ENCODE results near the gene TMEM45A. TPM values are rescaled to one million over a fixed set of nuclear protein-coding genes. Genes with fewer than 3 reads are reported as not detected.

Gene TMEM45A
- total RNA-seq, 4 donors from 2014 or later: 3.5 to 7.0 (median 4.1) TPM

- H3K4me1 ChIP-seq: no peaks in the 10 kb centered on the region
- no peak overlapping the region for H3K27ac ChIP-seq
- intact Hi-C loops (cut with DNase I; ENCODE audit: low total_unique reads) (loop anchor here (1.0 kb wide), 1 partner anchor 127 kb away; no protein-coding TSS in a partner anchor), in situ Hi-C loops (cut with MboI; ENCODE audit: low sequenced_read_pairs in 4 of 4) (loop anchor here (5.0 kb wide), 2 partner anchors 124 to 129 kb away; no protein-coding TSS in a partner anchor)
- no peak overlapping the region for H3K4me3 ChIP-seq
- no peaks in the 10 kb centered on the region for H3K27me3 ChIP-seq
- H3K9me3 ChIP-seq: no peaks in the 10 kb centered on the region
- DNase-seq: no peak
- H3K36me3 ChIP-seq: no peaks in the 10 kb centered on the region
- TF ChIP-seq CTCF (IDR thresholded peaks at IDR 0.05 in 4 of 5, conservative IDR thresholded peaks at IDR 0.05 in 1 of 5) (peak; percentile 26 to 65 (median 54)), POLR2A (IDR thresholded peaks at IDR 0.05) (no peak)
- peak; percentile 73 to 83 for ATAC-seq
Observed at GRCh38 chr3:100463002-100463401, 29.4 kb upstream of the TMEM45A start.

GRCh38 chr3:100463646-100464155, 28.7 kb upstream of the TMEM45A start:
- Histone ChIP-seq H3K27me3 (no peaks in the 10 kb centered on the region), H3K4me3 (no peak overlapping the region), H3K36me3 (no peaks in the 10 kb centered on the region), H3K9me3 (no peaks in the 10 kb centered on the region), H3K27ac (no peak overlapping the region), H3K4me1 (no peaks in the 10 kb centered on the region)
- DNase-seq: no peak
- TF ChIP-seq POLR2A (IDR thresholded peaks at IDR 0.05): no peak
- TF ChIP-seq CTCF (IDR thresholded peaks at IDR 0.05 in 4 of 5, conservative IDR thresholded peaks at IDR 0.05 in 1 of 5): no peak
- intact Hi-C loops (cut with DNase I; ENCODE audit: low total_unique reads) (loop anchor here (1.0 kb wide), 1 partner anchor 127 kb away; no protein-coding TSS in a partner anchor), in situ Hi-C loops (cut with MboI; ENCODE audit: low sequenced_read_pairs in 4 of 4) (loop anchor here (5.0 kb wide), 2 partner anchors 124 to 129 kb away; no protein-coding TSS in a partner anchor)
- ATAC-seq: no peak

GRCh38 chr3:100465892-100466777, 26.3 kb upstream of the TMEM45A start:
- no peak for TF ChIP-seq CTCF (IDR thresholded peaks at IDR 0.05 in 4 of 5, conservative IDR thresholded peaks at IDR 0.05 in 1 of 5)
- no peak for TF ChIP-seq POLR2A (IDR thresholded peaks at IDR 0.05)
- DNase-seq (no peak), ATAC-seq (no peak)
- Histone ChIP-seq H3K9me3 (no peaks in the 10 kb centered on the region), H3K27me3 (no peaks in the 10 kb centered on the region), H3K4me3 (no peak overlapping the region), H3K36me3 (no peaks in the 10 kb centered on the region), H3K4me1 (no peaks in the 10 kb centered on the region), H3K27ac (no peak overlapping the region)
- in situ Hi-C loops (cut with MboI; ENCODE audit: low sequenced_read_pairs in 4 of 4): no loop called here
- intact Hi-C loops (cut with DNase I; ENCODE audit: low total_unique reads): no loop called here

- Histone ChIP-seq H3K9me3 (no peaks in the 10 kb centered on the region), H3K27me3 (no peaks in the 10 kb centered on the region), H3K4me3 (no peak overlapping the region), H3K4me1 (no peaks in the 10 kb centered on the region), H3K36me3 (no peaks in the 10 kb centered on the region), H3K27ac (no peak overlapping the region)
- in situ Hi-C loops (cut with MboI; ENCODE audit: low sequenced_read_pairs in 4 of 4): no loop called here
- intact Hi-C loops (cut with DNase I; ENCODE audit: low total_unique reads): no loop called here
- TF ChIP-seq POLR2A (IDR thresholded peaks at IDR 0.05) (no peak), CTCF (IDR thresholded peaks at IDR 0.05 in 4 of 5, conservative IDR thresholded peaks at IDR 0.05 in 1 of 5) (no peak)
- no peak for DNase-seq
- no peak for ATAC-seq
Observed at GRCh38 chr3:100467133-100467532, 25.3 kb upstream of the TMEM45A start.
